CD4-positive, alpha-beta memory T cell (primary cell): ENCODE data around the gene LHX8. TPM values are rescaled to one million over a fixed set of nuclear protein-coding genes. Genes with fewer than 3 reads are reported as not detected.
"Not testable (repeated sequence)": the region's sequence is repeated elsewhere in the genome, so short reads cannot be mapped to it uniquely, and the experiment has no call there.

Experiments used
- CTCF ChIA-PET: fragments of 350-600 bp; sonication (Branson Sonifier 250); formaldehyde crosslinking; loops from one replicate; lab custom pipeline; 2021; ENCODE audit warnings: inconsistent platforms; ENCODE audit not compliant: partially characterized antibody; lab: Charles Lee
- POLR2A ChIA-PET: fragments of 350-600 bp; sonication (Branson Sonifier 250); formaldehyde crosslinking; loops from one replicate; lab custom pipeline; 2021; ENCODE audit not compliant: partially characterized antibody; lab: Charles Lee
- DNase-seq, 5 donors: peaks; one replicate each; pipeline versions ENCODE4 v3.0.0 to v3.0.0-alpha.2; 2020 to 2022; ENCODE audit warnings: mixed read lengths in 1 of 5
- H3K27ac ChIP-seq: one replicate; pipeline ENCODE4 v1.7.0; 2013; ENCODE audit warnings: low read depth, low read length
- H3K27me3 ChIP-seq: 2 replicates; pipeline ENCODE4 v1.7.0; 2013; ENCODE audit warnings: mild to moderate bottlenecking, low read length, moderate library complexity; ENCODE audit not compliant: insufficient read depth
- H3K36me3 ChIP-seq: 2 replicates; pipeline ENCODE4 v1.7.0; 2013; ENCODE audit warnings: mild to moderate bottlenecking, low read length, moderate library complexity; ENCODE audit not compliant: insufficient read depth
- H3K4me1 ChIP-seq: 2 replicates; pipeline ENCODE4 v1.7.0; 2013; ENCODE audit warnings: mild to moderate bottlenecking, low read length, moderate library complexity; ENCODE audit not compliant: insufficient read depth
- H3K4me3 ChIP-seq, 2 donors: one replicate each; pipeline ENCODE4 v1.7.0; 2013; ENCODE audit warnings: low read length in 2 of 2, mild to moderate bottlenecking in 1 of 2
- H3K9me3 ChIP-seq, 2 donors: one replicate each; pipeline ENCODE4 v1.7.0; 2013; ENCODE audit warnings: low read length in 2 of 2, control low read depth in 1 of 2; ENCODE audit not compliant: control insufficient read depth in 1 of 2
- H3K27ac Mint-ChIP-seq, 7 donors: one replicate each; pipeline ENCODE4 v1.8.0; 2020 to 2021; ENCODE audit warnings: mixed read lengths in 7 of 7, mild to moderate bottlenecking in 6 of 7, inconsistent platforms in 3 of 7, moderate library complexity in 3 of 7
- H3K27me3 Mint-ChIP-seq, 2 donors: one replicate each; pipeline ENCODE4 v1.8.0; 2020 to 2021; ENCODE audit warnings: mixed read lengths in 2 of 2
- H3K36me3 Mint-ChIP-seq, 2 donors: one replicate each; pipeline ENCODE4 v1.8.0; 2020 to 2021; ENCODE audit warnings: mixed read lengths in 2 of 2, inconsistent platforms in 1 of 2, mild to moderate bottlenecking in 1 of 2
- H3K4me1 Mint-ChIP-seq, 4 donors: one replicate each; pipeline ENCODE4 v1.8.0; 2020 to 2021; ENCODE audit warnings: mixed read lengths in 4 of 4, mild to moderate bottlenecking in 1 of 4
- H3K4me3 Mint-ChIP-seq, 8 donors: one replicate each; pipeline ENCODE4 v1.8.0; 2020 to 2021; ENCODE audit warnings: mixed read lengths in 8 of 8, mild to moderate bottlenecking in 7 of 8, moderate library complexity in 6 of 8, inconsistent platforms in 3 of 8
- H3K9me3 Mint-ChIP-seq, 8 donors: one replicate each; pipeline ENCODE4 v1.8.0; 2020 to 2021; ENCODE audit warnings: mixed read lengths in 8 of 8, mild to moderate bottlenecking in 5 of 8, inconsistent platforms in 3 of 8, moderate library complexity in 1 of 8
- intact Hi-C: fragments of 100-400 bp; cut with micrococcal nuclease; formaldehyde crosslinking; loops from one replicate; pipeline ENCODE4 v1.15.1; 2023
- polyA plus RNA-seq, 2 donors: library from polyadenylated mRNA; unstranded; fragments of 300-500 nt; fragmentation: Illumina TruSeq; gene quantifications; one replicate each; pipeline ENCODE4 v1.2.3, GENCODE V29; 2021
- total RNA-seq, 2 experiments: library from RNA; stranded (reverse); gene quantifications; one replicate each; pipeline ENCODE4 v1.2.3, GENCODE V29; 2021

The LHX8 gene
- total and polyA plus RNA-seq, 4 experiments from 2014 or later, result not detected

DNA sequence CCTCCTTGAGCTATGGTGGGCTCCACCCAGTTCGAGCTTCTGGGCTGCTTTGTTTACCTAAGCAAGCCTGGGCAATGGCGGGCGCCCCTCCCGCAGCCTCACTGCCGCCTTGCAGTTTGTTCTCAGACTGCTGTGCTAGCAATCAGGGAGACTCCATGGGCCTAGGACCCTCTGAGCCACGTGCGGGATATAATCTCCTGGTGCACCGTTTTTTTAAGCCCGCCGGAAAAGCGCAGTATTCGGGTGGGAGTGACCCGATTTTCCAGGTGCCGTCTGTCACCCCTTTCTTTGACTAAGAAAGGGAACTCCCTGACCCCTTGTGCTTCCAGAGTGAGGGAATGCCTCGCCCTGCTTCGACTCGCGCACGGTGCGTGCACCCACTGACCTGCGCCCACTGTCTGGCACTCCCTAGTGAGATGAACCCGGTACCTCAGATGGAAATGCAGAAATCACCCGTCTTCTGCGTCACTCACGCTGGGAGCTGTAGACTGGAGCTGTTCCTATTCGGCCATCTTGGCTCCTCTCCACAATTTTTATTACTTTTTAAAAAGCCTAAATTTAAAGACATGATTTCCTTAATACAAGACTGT is 21.7 kb upstream of the LHX8 start:
- H3K4me1 Mint-ChIP-seq, H3K27me3 ChIP-seq, H3K36me3 ChIP-seq, DNase-seq, H3K4me3 ChIP-seq, intact Hi-C loops, H3K9me3 Mint-ChIP-seq, H3K9me3 ChIP-seq, CTCF ChIA-PET, H3K27ac ChIP-seq, H3K36me3 Mint-ChIP-seq, H3K4me3 Mint-ChIP-seq, POLR2A ChIA-PET, H3K27me3 Mint-ChIP-seq, H3K27ac Mint-ChIP-seq, H3K4me1 ChIP-seq: not testable (repeated sequence)

DNA sequence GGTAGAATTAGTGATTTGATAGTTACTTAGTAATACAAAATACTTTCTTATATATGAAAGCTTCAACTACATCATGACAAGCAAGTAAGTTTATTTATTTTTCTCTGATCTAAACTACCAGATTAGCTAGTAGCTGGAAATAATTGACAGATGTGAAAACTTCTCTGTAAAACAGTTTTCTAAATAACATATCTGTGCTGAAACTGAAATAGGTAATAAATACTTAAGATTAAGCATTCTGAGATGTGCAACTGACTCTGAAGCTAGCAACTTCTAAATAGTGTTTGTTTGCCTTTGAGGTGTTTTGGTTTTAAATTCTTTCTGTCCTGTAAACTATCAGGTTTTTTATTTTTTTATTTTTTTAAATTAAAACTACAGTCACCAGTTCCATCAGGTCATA is 18.5 kb upstream of the LHX8 start:
- DNase-seq, result no peak
- Mint-ChIP-seq H3K4me1 (no peaks in the 10 kb centered on the region), H3K27ac (no peak overlapping the region), H3K4me3 (no peak overlapping the region), H3K27me3 (no peaks in the 10 kb centered on the region), H3K36me3 (no peaks in the 10 kb centered on the region), H3K9me3 (peaks cover 0 to 7% (median 1%) of the 10 kb centered on the region in 8 donors)
- no peaks in the 10 kb centered on the region for H3K4me1 ChIP-seq
- H3K27ac ChIP-seq, result no peak overlapping the region
- ChIA-PET CTCF (no interaction called here), POLR2A (no interaction called here)
- H3K9me3 ChIP-seq, result no peaks in the 10 kb centered on the region
- no peak overlapping the region for H3K4me3 ChIP-seq
- no peaks in the 10 kb centered on the region for H3K36me3 ChIP-seq
- H3K27me3 ChIP-seq, result no peaks in the 10 kb centered on the region
- intact Hi-C loops, result no loop called here

DNA sequence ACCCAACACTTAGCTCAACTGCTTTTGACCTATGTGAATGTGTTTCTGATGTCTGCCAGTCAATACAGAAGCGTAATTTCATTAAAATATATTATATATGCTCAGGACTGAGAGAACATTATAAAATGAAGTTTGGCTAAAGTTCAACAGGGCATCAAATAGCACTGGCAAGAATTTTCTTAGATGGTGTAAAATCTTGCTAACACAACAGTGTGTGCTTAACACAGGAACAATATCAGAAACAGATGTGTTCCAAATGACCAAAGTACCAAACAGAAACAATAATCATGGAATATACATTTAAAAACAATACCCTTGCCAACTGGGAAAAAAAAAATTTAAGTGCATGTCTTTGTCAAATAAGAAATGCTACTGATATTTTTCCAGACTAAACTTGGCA is 10.4 kb upstream of the LHX8 start:
- no peak for DNase-seq
- no peaks in the 10 kb centered on the region for H3K4me1 Mint-ChIP-seq
- CTCF ChIA-PET, result no interaction called here
- intact Hi-C loops, result no loop called here
- Histone ChIP-seq H3K27me3 (peaks cover 4% of the 10 kb centered on the region), H3K27ac (no peak overlapping the region), H3K9me3 (no peaks in the 10 kb centered on the region), H3K4me1 (no peaks in the 10 kb centered on the region), H3K36me3 (no peaks in the 10 kb centered on the region), H3K4me3 (no peak overlapping the region)
- no peak overlapping the region for H3K4me3 Mint-ChIP-seq
- POLR2A ChIA-PET, result no interaction called here
- H3K36me3 Mint-ChIP-seq, result no peaks in the 10 kb centered on the region
- H3K27me3 Mint-ChIP-seq, result peaks cover 22 to 28% of the 10 kb centered on the region in 2 donors
- peaks cover 0 to 19% (median 6%) of the 10 kb centered on the region in 8 donors for H3K9me3 Mint-ChIP-seq
- H3K27ac Mint-ChIP-seq, result no peak overlapping the region

GRCh38 chr1:75124510-75124909 is 9.7 kb upstream of the LHX8 start:
- H3K4me3 ChIP-seq, result no peak overlapping the region
- no peaks in the 10 kb centered on the region for H3K9me3 ChIP-seq
- ChIA-PET POLR2A (no interaction called here), CTCF (no interaction called here)
- H3K4me1 ChIP-seq, result no peaks in the 10 kb centered on the region
- H3K9me3 Mint-ChIP-seq, result peaks cover 0 to 21% (median 8%) of the 10 kb centered on the region in 8 donors
- intact Hi-C loops, result no loop called here
- H3K27ac ChIP-seq, result no peak overlapping the region
- no peak overlapping the region for H3K27ac Mint-ChIP-seq
- no peaks in the 10 kb centered on the region for H3K4me1 Mint-ChIP-seq
- H3K27me3 Mint-ChIP-seq, result peaks cover 26 to 35% of the 10 kb centered on the region in 2 donors
- no peak for DNase-seq
- no peaks in the 10 kb centered on the region for H3K36me3 Mint-ChIP-seq
- no peaks in the 10 kb centered on the region for H3K36me3 ChIP-seq
- peak overlapping the region in 1 of 8 donors; percentile 34 for H3K4me3 Mint-ChIP-seq
- peaks cover 4% of the 10 kb centered on the region for H3K27me3 ChIP-seq

DNA sequence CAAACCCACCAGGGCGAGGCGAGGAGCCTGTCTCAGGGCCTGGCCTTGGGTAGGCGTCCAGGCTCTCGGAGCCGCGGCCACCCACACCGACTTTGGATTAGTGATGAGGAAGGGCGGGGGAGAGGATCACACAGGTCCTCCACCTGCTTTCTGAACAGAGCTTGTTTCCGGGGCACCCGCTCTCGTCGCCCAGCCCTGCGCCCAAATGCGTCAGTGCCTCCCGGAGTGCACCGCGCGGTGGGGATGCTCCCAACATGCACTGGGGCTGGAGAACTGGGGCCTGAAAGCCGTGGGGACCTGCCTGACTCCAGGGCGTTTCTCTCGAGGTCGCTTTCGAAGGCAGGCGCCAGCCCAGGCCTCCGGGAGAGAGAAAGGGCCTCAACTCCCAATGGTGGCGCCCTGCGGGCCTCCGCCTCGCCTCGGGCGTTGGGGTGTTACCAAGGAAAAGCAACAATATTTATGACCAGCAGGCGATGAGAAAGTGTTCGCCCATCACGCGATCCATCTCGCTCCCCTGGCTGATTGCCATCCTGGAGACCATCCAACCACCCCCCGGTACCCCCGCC is 8.9 kb upstream of the LHX8 start:
- H3K36me3 ChIP-seq, result no peaks in the 10 kb centered on the region
- peaks cover 4% of the 10 kb centered on the region for H3K27me3 ChIP-seq
- H3K4me1 ChIP-seq, result no peaks in the 10 kb centered on the region
- Mint-ChIP-seq H3K27ac (no peak overlapping the region), H3K4me1 (no peaks in the 10 kb centered on the region), H3K9me3 (peaks cover 0 to 21% (median 9%) of the 10 kb centered on the region in 8 donors), H3K27me3 (peaks cover 26 to 40% of the 10 kb centered on the region in 2 donors), H3K4me3 (no peak overlapping the region), H3K36me3 (no peaks in the 10 kb centered on the region)
- POLR2A ChIA-PET, result no interaction called here
- intact Hi-C loops, result no loop called here
- DNase-seq, result no peak
- no peak overlapping the region for H3K4me3 ChIP-seq
- H3K9me3 ChIP-seq, result no peaks in the 10 kb centered on the region
- no peak overlapping the region for H3K27ac ChIP-seq
- CTCF ChIA-PET, result no interaction called here

GRCh38 chr1:75126611-75127101 is 7.5 kb upstream of the LHX8 start:
- CTCF ChIA-PET, result no interaction called here
- no peaks in the 10 kb centered on the region for H3K36me3 Mint-ChIP-seq
- Histone ChIP-seq H3K4me3 (no peak overlapping the region), H3K36me3 (no peaks in the 10 kb centered on the region), H3K4me1 (no peaks in the 10 kb centered on the region), H3K9me3 (no peaks in the 10 kb centered on the region), H3K27ac (no peak overlapping the region), H3K27me3 (peaks cover 14% of the 10 kb centered on the region)
- POLR2A ChIA-PET, result no interaction called here
- no peaks in the 10 kb centered on the region for H3K4me1 Mint-ChIP-seq
- no peak overlapping the region for H3K4me3 Mint-ChIP-seq
- no peak for DNase-seq
- peaks cover 0 to 23% (median 9%) of the 10 kb centered on the region in 8 donors for H3K9me3 Mint-ChIP-seq
- intact Hi-C loops, result no loop called here
- H3K27me3 Mint-ChIP-seq, result peaks cover 28 to 51% of the 10 kb centered on the region in 2 donors
- H3K27ac Mint-ChIP-seq, result no peak overlapping the region

GRCh38 chr1:75127916-75128717 is 6.1 kb upstream of the LHX8 start:
- no peak overlapping the region for H3K27ac Mint-ChIP-seq
- no peak for DNase-seq
- peaks cover 19% of the 10 kb centered on the region for H3K27me3 ChIP-seq

More at GRCh38 chr1:75127916-75128717, 6.1 kb upstream of the LHX8 start:
- no peaks in the 10 kb centered on the region for H3K36me3 Mint-ChIP-seq
- Histone ChIP-seq H3K4me3 (no peak overlapping the region), H3K4me1 (no peaks in the 10 kb centered on the region), H3K27ac (no peak overlapping the region), H3K9me3 (no peaks in the 10 kb centered on the region), H3K36me3 (no peaks in the 10 kb centered on the region)
- H3K9me3 Mint-ChIP-seq, result peaks cover 0 to 32% (median 16%) of the 10 kb centered on the region in 8 donors
- intact Hi-C loops, result no loop called here
- ChIA-PET POLR2A (no interaction called here), CTCF (no interaction called here)
- peaks cover 41 to 64% of the 10 kb centered on the region in 2 donors for H3K27me3 Mint-ChIP-seq
- H3K4me3 Mint-ChIP-seq, result peak overlapping the region in 1 of 8 donors; percentile 36
- H3K4me1 Mint-ChIP-seq, result no peaks in the 10 kb centered on the region
